H1 (cell line): ENCODE results near the gene IL36A. TPM values are rescaled to one million over a fixed set of nuclear protein-coding genes. Genes with fewer than 3 reads are reported as not detected.

Experiments used
- CHD1 ChIP-seq: IDR thresholded peaks from 2 replicates; pipeline ENCODE4 v1.6.1; 2012; ENCODE audit warnings: low read depth, low read length, improper control_type of control experiment
- EZH2 ChIP-seq: fragments of 200-600 bp; sonication (generic); IDR thresholded peaks from 2 replicates; pipeline ENCODE4 v1.7.1; 2012; ENCODE audit warnings: low read depth, mild to moderate bottlenecking, moderate library complexity, low read length, inconsistent platforms; ENCODE audit not compliant: severe bottlenecking
- HDAC6 ChIP-seq: IDR thresholded peaks from one replicate; pipeline ENCODE4 v1.7.1; 2012; ENCODE audit warnings: low read depth, mild to moderate bottlenecking, inconsistent platforms, low read length, moderate library complexity
- JUND ChIP-seq: IDR thresholded peaks from 2 replicates; pipeline ENCODE4 v1.6.1; 2011; ENCODE audit warnings: mild to moderate bottlenecking, improper control_type of control experiment, low read length
- NANOG ChIP-seq: IDR thresholded peaks from 2 replicates; pipeline ENCODE4 v1.6.1; 2011; ENCODE audit warnings: low read length, low read depth, mild to moderate bottlenecking, inconsistent platforms; ENCODE audit not compliant: insufficient read depth, poor library complexity, severe bottlenecking
- RFX5 ChIP-seq: IDR thresholded peaks from 2 replicates; pipeline ENCODE4 v1.6.1; 2011; ENCODE audit warnings: low read depth, low read length, improper control_type of control experiment, borderline replicate concordance
- RNF2 ChIP-seq: fragments of 200-900, 300-1000 bp; sonication (generic); IDR thresholded peaks from 2 replicates; pipeline ENCODE4 v1.7.1; 2016; ENCODE audit warnings: borderline replicate concordance, low read depth, mild to moderate bottlenecking, antibody characterized with exemption, low read length; ENCODE audit not compliant: poor library complexity, severe bottlenecking; ENCODE audit errors: missing control alignments
- SIX5 ChIP-seq: IDR thresholded peaks from 2 replicates; pipeline ENCODE4 v1.6.1; 2011; ENCODE audit warnings: mild to moderate bottlenecking, low read depth, low read length
- ZNF274 ChIP-seq: IDR thresholded peaks from 2 replicates; pipeline ENCODE4 v1.7.0; 2012; ENCODE audit warnings: low read length, borderline replicate concordance; ENCODE audit errors: extremely low read depth
- polyA plus RNA-seq, 7 experiments: library from polyadenylated mRNA; depleted of rRNA in 3 of 7; stranded (reverse) in 5 of 7; unstranded in 2 of 7; fragments of >200 nt in 5 of 7; fragments of 200-250 nt in 2 of 7; gene quantifications; 1 replicate in 5 of 7; 2 replicates in 1 of 7; 4 replicates in 1 of 7; pipeline versions ENCODE4 v1.2.1 to v1.2.3, GENCODE V29; 2011 to 2013; ENCODE audit warnings: missing spikeins in 2 of 7, mixed read lengths in 2 of 7
- total RNA-seq: library from RNA; stranded (reverse); fragmentation: NEBNext Ultra II Directional; extraction: Animal tissue kit (Norgen Biotek cat#: 25700); gene quantifications from 2 replicates; pipeline ENCODE4 v1.2.1, GENCODE V29; 2021
- TF ChIP-seq, protein P1 (sequence below): IDR thresholded peaks from 2 replicates; pipeline ENCODE4 v1.6.1; 2012; ENCODE audit warnings: inconsistent platforms

The IL36A gene
- total and polyA plus RNA-seq, 2 of the 8 experiments (the other 6 are each of a cell fraction or from before 2014, with no cell fraction given), result not detected

DNA sequence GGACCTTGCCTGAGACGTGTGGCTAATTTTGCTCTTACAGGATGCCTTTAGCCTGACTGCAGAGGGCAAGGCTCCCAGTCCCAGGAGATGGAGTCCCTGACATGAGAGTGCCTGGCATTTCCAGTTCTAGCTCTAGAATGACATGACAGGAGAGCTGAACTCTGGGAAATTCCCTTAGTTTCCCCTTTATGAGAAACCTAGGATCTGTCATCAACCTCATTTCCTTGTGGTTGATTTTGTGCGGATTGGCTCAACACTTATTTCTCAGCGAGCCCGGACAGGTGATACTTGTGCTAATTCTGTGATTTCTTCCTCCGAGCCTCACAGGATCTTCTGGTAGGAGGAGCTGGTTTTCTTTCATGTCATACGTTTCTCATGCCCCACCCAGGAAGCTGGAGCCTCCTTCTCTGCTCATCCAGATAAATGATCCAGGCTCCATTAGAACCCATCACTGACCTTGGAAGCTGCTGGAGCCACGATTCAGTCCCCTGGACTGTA is 27.7 kb upstream of the IL36A start, which contains the start of gene IL36G (continued):
- TF ChIP-seq ZNF274, result no peak
- TF ChIP-seq CHD1, result no peak
- TF ChIP-seq HDAC6, result no peak
- no peak for TF ChIP-seq SIX5
- TF ChIP-seq JUND, result no peak
- TF ChIP-seq EZH2, result no peak
- no peak for TF ChIP-seq RFX5
- no peak for TF ChIP-seq NANOG
- TF ChIP-seq, protein P1, sequence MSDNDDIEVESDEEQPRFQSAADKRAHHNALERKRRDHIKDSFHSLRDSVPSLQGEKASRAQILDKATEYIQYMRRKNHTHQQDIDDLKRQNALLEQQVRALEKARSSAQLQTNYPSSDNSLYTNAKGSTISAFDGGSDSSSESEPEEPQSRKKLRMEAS, result no peak
- TF ChIP-seq RNF2, result no peak
